ENCODE results near the gene TRIML2.
"Not testable (repeated sequence)": the region's sequence is repeated elsewhere in the genome, so short reads cannot be mapped to it uniquely, and the experiment has no call there.

The TRIML2 gene

DNA sequence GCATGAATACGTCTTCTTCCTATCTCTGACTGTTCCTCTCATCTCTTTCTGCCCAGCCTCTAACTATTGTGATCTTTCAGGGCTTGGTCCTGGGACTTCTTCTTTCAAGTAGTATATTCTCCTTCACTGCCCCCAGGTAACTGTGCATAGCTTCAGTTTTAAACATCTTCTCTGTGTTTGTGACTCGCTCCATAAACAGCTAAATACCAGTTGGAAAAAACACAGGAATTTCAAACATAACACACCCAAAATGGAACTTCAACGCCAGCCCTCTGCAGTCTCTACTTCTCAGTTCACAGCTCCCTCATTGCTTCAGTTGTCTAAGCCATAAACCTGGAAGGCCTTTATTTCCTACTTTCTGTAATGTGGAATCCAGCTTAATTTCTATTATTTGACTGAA is 16.6 kb downstream of the TRIML2 start:
- no peak for DNase-seq

DNA sequence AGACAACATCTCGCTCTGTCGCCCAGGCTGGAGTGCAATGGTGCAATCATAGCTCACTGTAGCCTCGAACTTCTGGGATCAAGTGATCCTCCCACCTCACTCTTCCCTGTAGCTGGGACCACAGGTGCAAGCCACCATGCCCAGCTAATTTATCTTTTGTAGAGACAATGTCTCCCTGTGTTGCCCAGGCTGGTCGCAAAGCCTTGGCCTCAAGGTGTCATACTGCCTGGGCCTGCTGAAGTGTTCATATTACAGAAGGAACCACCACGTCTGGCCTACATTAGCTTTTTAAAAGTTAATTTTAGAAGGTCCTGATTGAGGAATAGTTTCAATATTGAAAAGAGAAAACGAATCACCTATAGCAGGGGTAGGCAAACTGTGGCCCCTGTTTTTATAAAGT is 22.5 kb downstream of the TRIML2 start:
- DNase-seq, result no peak

DNA sequence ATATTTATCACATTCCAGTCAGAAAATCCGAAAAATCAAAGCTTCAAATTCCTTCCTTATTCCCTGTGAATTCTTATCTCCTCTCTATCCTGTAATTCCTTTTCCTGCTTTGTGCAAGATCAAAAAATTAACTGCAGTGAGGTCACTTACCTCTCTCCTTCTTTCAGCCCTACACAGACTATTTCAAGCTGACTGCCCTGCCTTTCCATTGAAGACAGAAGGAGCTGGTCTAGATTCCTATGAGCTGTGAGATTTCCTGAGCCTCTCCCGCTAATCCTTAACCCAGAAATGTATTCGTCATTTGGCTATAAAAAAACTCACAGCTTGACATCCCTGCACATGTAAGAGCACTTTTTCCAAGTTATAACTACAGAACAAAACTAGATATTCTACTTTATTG is 26.6 kb downstream of the TRIML2 start:
- DNase-seq, result no peak

DNA sequence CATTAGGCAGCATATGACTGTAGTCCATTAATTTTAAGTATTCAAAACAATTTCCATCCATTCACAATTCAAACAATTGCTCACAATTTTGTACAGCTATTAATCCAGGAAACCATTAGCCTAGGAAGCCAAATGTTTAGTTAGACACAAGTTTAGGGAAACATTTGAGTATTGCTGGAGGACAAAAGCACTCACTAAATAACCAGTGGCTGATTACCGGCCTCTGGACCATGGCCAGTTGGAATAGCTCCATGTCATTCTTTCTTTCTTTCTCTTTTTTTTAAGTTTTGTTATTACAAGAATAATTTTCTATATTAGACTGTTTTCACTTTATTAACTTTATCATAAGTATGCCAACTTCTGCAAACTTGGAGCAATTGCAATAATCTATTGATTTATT is 31.3 kb downstream of the TRIML2 start:
- DNase-seq, result no peak

DNA sequence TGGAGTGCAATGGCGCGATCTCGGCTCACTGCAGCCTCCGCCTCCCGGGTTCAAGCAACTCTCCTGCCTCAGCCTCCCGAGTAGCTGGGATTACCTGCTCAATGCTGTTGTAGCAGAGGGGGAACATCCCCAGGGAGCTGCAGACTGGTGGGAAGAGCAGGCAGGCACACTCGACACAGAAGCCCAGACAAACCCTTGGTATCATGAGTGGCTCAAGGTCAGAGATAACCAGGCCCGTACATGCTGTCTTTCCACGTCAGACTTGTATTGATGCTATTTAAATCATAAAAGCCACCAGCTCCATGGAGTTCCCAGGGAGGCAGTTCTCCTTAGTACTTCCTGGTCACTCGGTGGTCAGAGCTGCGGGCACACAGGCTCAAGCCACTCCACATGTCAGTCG is 33.2 kb downstream of the TRIML2 start:
- no peak for DNase-seq

DNA sequence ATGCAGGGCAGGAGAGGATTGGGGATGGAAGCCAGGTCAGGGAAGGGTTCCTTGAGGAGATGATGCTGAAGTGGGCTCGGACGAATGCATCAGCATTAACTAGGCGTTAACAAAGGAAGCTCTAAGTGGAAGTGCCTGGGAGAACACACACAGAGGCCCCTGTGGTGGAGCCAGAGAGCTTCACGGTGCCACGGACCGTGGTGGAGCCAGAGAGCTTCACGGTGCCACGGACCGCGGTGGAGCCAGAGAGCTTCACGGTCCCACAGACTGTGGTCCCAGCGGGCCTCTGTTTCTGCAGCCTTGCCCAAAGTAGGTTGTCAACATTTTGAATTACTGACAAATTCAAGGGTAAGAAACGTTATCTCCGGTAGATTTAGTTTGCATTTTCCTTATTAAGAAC is 48.3 kb downstream of the TRIML2 start:
- no peak for DNase-seq

DNA sequence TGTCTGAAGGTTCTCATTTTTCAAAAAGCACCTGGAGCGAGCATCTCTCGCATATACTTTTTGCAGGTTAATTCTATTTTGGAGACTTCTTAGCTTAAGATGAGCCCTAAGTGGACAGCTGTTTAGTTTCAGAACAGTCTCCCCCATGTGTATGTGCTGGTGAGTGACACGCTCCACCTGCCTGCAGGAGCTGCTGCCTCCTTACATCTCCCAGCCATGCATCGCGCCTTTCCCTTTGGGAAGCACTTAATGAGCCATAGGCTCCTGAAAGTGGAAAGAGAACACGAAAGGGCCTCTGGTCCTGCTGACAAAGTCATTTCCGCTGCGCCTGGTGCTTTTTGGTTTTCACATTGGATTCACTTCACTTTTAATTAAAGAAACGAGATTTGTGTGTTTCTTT is 56.1 kb downstream of the TRIML2 start:
- DNase-seq, result no peak

DNA sequence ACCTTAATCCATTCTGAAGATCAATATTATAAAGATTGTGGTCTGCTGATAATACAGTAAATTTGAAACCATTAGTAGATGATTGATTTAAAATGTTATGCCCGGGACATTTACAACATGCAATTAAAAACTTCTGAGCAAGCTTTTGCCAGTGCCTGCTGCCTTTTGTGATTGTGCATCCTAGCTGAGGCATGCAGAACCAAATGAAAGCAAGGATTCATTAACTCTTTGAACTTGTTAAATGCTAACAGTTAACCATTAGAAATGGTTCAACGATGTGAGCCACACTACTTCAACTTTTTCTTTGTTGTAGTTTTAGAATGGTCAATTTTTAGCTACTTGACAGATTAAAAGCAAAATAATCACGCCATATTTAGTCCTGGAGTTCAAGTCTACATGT is 62.7 kb downstream of the TRIML2 start:
- no peak for DNase-seq

DNA sequence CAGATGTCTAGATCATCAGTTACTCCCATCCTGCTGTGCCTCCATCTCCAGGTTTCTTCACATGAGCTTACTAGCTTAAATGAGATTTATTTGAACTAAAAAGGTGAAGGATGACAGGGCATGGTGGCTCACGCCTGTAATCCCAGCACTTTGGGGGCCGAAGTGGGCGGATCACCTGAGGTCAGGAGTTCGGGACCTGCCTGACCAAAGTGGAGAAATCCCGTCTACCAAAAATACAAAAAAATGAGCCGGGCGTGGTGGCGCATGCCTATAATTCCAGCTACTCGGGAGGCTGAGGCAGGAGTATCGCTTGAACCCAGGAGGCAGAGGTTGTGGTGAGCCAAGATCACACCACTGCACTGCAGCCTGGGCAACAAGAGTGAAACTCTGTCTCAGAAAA is 63.9 kb downstream of the TRIML2 start:
- not testable (repeated sequence) for DNase-seq

DNA sequence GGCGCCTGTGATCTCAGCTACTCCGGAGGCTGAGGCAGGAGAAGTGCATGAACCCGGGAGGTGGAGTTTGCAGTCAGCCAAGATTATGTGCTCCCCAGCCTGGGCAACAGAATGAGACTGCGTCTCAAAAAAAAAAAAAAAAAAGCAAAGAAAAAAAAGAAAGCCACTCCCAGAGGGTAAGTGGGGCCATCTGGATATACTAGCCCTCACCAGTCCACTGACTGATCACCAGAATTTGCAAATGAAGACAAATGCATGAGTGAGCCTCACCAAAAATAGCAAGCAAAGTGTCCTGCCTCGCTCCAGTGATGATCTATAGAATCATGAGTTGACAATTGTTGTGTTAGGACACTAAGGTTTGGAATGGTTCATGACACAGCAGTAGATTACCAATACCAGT is 66.2 kb downstream of the TRIML2 start:
- no peak for DNase-seq

DNA sequence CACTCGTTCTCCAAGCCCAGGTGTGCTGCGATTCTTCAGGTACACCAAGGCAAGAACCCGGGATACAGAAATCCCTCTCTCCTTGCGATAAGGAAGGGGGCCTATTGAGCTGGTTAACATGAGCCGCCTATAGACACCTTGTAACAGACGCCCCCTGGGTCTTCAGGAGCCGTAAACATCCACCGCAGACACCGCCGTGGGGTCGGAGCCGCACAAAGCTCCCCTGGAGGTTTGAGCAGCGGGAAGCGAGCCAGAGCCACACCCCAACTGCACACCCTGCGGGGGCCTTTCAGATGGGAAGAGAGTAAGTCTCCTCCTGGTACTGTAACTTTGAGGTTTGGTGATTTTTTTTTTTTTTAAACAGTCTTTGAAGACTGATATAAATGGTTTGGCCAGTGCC is 67.2 kb downstream of the TRIML2 start:
- no peak for DNase-seq

DNA sequence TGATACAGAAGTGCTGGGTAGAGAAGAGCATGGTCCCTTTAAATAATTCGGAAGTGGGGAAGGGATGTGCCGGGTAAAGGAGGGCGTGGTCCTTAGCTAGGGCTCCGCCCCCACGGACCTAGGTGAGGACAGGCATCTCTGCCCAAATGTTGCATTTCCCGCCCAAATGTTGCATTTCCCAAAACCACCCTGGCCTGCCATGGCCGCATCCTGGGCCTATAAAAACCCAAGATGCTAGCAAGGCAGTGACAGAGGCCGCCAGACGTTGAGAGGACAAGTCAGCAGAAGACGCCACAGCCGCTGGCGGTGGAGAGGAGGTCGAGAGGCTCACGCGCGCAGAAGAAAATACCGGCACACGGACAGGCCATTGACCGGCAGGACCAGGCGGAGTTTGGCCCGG is 67.7 kb downstream of the TRIML2 start:
- no peak for DNase-seq
